Chondrocyte (in vitro differentiated cells): ENCODE measurements around the gene DCLK2. TPM values are rescaled to one million over a fixed set of nuclear protein-coding genes. Genes with fewer than 3 reads are reported as not detected.

ENCODE experiments used
- DNase-seq: peaks from one replicate; pipeline ENCODE4 v3.0.0; 2021; ENCODE audit warnings: mixed read lengths, low spot score
- H3K27ac Mint-ChIP-seq: one replicate; pipeline ENCODE4 v1.8.0; 2021; ENCODE audit warnings: mild to moderate bottlenecking, moderate library complexity, mixed read lengths; ENCODE audit not compliant: unreplicated experiment
- H3K27me3 Mint-ChIP-seq: 2 replicates; pipeline ENCODE4 v1.8.0; 2021; ENCODE audit warnings: low read depth, mixed read lengths
- H3K36me3 Mint-ChIP-seq: 2 replicates; pipeline ENCODE4 v1.8.0; 2021; ENCODE audit warnings: low read depth, mixed read lengths
- H3K4me1 Mint-ChIP-seq: 2 replicates; pipeline ENCODE4 v1.8.0; 2021; ENCODE audit warnings: low read depth, mild to moderate bottlenecking, mixed read lengths
- H3K4me3 Mint-ChIP-seq: one replicate; pipeline ENCODE4 v1.8.0; 2021; ENCODE audit warnings: mild to moderate bottlenecking, moderate library complexity, mixed read lengths; ENCODE audit not compliant: unreplicated experiment
- H3K9me3 Mint-ChIP-seq: 2 replicates; pipeline ENCODE4 v1.8.0; 2021; ENCODE audit warnings: low read depth, mixed read lengths
- total RNA-seq: library from RNA; stranded (reverse); gene quantifications from 3 replicates; pipeline ENCODE4 v1.2.1, GENCODE V29; 2021
- TF ChIP-seq, protein P1 (sequence below): fragments of 200-600 bp; sonication (generic); IDR thresholded peaks from 2 replicates; pipeline ENCODE4 v1.5.0; 2021; ENCODE audit warnings: antibody characterized with exemption, mild to moderate bottlenecking, moderate library complexity

Gene DCLK2
- total RNA-seq, 1 donor from 2014 or later, result 20.0 TPM

DNA sequence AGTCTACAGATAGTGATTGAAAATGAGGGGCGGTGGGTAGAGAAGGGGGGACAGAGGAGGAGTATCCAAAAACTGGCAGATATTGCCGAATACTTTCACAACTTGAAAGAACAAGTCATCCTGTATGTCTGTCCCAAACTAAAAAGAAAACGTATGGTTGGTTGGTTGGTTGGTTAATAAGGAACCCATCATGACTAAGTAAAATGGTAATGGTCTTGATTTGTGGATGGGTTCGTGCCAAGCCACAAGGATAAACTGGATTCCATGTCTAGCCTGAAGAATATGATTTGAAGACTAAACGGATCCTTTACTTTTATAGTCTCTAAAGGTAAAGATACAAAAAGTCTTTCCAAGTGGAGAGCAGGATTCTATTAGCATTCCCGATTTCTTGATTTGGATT lies 208.4 kb downstream of the DCLK2 start:
- H3K27ac Mint-ChIP-seq, result no peak overlapping the region
- no peaks in the 10 kb centered on the region for H3K36me3 Mint-ChIP-seq
- H3K4me3 Mint-ChIP-seq, result no peak overlapping the region
- no peaks in the 10 kb centered on the region for H3K27me3 Mint-ChIP-seq
- TF ChIP-seq, protein P1, sequence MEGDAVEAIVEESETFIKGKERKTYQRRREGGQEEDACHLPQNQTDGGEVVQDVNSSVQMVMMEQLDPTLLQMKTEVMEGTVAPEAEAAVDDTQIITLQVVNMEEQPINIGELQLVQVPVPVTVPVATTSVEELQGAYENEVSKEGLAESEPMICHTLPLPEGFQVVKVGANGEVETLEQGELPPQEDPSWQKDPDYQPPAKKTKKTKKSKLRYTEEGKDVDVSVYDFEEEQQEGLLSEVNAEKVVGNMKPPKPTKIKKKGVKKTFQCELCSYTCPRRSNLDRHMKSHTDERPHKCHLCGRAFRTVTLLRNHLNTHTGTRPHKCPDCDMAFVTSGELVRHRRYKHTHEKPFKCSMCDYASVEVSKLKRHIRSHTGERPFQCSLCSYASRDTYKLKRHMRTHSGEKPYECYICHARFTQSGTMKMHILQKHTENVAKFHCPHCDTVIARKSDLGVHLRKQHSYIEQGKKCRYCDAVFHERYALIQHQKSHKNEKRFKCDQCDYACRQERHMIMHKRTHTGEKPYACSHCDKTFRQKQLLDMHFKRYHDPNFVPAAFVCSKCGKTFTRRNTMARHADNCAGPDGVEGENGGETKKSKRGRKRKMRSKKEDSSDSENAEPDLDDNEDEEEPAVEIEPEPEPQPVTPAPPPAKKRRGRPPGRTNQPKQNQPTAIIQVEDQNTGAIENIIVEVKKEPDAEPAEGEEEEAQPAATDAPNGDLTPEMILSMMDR, result no peak
- H3K4me1 Mint-ChIP-seq, result peaks cover 22% of the 10 kb centered on the region
- no peak for DNase-seq
- no peaks in the 10 kb centered on the region for H3K9me3 Mint-ChIP-seq

DNA sequence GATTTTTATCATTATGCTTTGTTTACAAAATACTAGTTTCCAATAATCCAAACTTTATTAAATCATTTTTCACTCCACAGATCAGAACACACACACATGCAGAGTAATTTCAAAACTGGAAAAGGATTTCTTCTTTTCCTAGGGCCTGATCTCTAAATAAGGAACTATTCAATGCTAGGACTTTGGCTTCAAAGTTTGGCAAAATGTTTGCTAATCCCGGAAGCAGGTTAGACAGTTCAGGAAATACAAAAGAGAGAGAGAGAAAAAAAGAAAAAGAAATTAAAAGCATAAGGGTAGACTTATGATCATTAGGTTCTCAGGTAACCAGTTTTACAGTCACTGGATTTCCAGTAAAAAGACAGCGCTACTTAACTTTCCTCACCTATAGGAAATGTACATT lies 211.0 kb downstream of the DCLK2 start:
- peaks cover 5% of the 10 kb centered on the region for H3K9me3 Mint-ChIP-seq
- no peaks in the 10 kb centered on the region for H3K4me1 Mint-ChIP-seq
- no peaks in the 10 kb centered on the region for H3K27me3 Mint-ChIP-seq
- H3K4me3 Mint-ChIP-seq, result no peak overlapping the region
- TF ChIP-seq, protein P1, result no peak
- no peaks in the 10 kb centered on the region for H3K36me3 Mint-ChIP-seq
- no peak overlapping the region for H3K27ac Mint-ChIP-seq
- no peak for DNase-seq

DNA sequence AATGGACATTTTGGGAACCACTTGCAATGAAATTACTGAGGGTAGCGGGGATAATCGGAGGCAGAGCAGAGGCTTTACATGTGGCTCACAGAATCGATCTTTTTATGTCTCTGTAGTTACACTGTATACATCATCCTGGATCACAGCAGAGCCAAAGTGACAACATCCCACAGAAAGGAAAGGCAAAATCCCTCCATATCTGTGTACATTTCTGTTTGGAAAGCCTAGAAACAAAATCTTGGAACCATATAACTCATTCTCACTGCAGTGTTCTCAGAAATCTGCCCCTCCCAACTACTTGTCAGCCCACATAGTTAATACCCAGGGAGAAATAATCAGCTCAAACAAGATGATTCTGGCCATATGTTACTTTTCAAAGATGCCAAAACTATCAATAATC lies 211.6 kb downstream of the DCLK2 start:
- Mint-ChIP-seq H3K4me3 (no peak overlapping the region), H3K4me1 (no peaks in the 10 kb centered on the region), H3K27ac (no peak overlapping the region), H3K9me3 (peaks cover 5% of the 10 kb centered on the region), H3K36me3 (no peaks in the 10 kb centered on the region), H3K27me3 (no peaks in the 10 kb centered on the region)
- TF ChIP-seq, protein P1, result no peak
- no peak for DNase-seq

DNA sequence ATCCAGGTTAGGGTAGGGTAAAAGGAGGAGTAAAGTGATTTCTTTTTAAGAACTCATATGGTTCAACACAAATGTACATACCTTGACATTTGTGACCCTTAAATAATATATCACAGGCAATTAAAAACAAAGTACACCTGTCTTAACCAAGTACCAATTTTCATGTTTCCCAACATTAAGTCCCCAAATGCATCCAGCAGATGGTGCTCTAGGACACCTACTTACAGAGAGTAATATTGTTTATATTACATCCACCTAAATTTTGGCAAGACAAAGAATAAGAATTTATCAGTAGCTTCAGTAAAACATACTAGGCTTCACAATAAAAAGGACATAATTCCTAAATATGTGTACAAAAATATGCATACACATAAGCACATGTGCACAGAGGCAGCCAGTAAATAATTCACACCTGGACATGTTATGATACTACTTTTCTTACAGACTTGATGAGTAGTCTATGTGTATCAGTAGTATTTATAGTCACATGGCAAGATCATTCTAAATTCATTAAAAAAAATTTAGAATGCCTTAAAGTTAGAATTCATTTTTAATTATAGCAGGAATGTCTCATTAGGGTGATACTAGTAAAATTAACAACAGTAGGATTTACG lies 219.7 kb downstream of the DCLK2 start:
- no peak overlapping the region for H3K4me3 Mint-ChIP-seq
- no peaks in the 10 kb centered on the region for H3K27me3 Mint-ChIP-seq
- H3K4me1 Mint-ChIP-seq, result peaks cover 9% of the 10 kb centered on the region
- TF ChIP-seq, protein P1, result peak; percentile 94
- H3K27ac Mint-ChIP-seq, result no peak overlapping the region
- H3K9me3 Mint-ChIP-seq, result no peaks in the 10 kb centered on the region
- no peaks in the 10 kb centered on the region for H3K36me3 Mint-ChIP-seq
- no peak for DNase-seq

DNA sequence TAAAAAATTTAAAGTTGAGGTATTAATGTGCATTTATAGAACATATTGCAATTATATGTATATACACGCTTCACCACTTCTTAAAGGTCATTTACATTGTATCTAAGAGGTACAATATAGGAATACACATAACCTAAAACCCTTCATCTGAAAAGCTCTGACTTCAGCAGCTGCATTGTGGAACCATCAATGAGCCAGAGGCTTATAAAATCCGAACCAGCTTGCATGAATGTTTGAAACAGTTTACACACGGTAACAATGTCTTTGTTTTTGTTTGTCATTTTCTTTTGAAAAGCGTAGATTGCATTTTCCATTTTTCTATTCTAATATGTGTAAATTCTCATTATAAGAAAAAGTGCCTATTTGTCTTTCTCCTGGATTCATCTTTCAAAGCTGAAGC lies 221.6 kb downstream of the DCLK2 start:
- H3K4me3 Mint-ChIP-seq, result no peak overlapping the region
- H3K36me3 Mint-ChIP-seq, result no peaks in the 10 kb centered on the region
- DNase-seq, result no peak
- no peaks in the 10 kb centered on the region for H3K27me3 Mint-ChIP-seq
- peaks cover 14% of the 10 kb centered on the region for H3K4me1 Mint-ChIP-seq
- TF ChIP-seq, protein P1, result no peak
- no peak overlapping the region for H3K27ac Mint-ChIP-seq
- H3K9me3 Mint-ChIP-seq, result no peaks in the 10 kb centered on the region
